Measurements from ENCODE around the gene MRPL40. TPM values are rescaled to one million over a fixed set of nuclear protein-coding genes. Genes with fewer than 3 reads are reported as not detected.
A peak's percentile ranks its signal among the peaks of the same experiment; 100 is the strongest.

Gene MRPL40
- total RNA-seq, result 32.2 and 34.8 TPM in 2 replicates

GRCh38 chr22:19432133-19432851, at the start of gene MRPL40:
MRPL40 (plus strand) TSS chr22:19432545; CDS start chr22:19432555, 10 bp downstream.
- peak; percentile 86 for DNase-seq (ENCODE audit: low spot score)
- Mint-ChIP-seq H3K9me3 (no peaks in the 10 kb centered on the region), H3K36me3 (ENCODE audit: low read depth) (peaks cover 54% of the 10 kb centered on the region), H3K4me1 (ENCODE audit: low read depth) (peaks cover 35% of the 10 kb centered on the region), H3K27me3 (ENCODE audit: low read depth) (no peaks in the 10 kb centered on the region), H3K4me3 (ENCODE audit: low read depth) (peak within 1 kb of the TSS; percentile 89), H3K27ac (peak within 1 kb of the TSS; percentile 92)
- intact Hi-C loops (cut with micrococcal nuclease), result loop anchor here (1.0 to 5.0 kb wide), 3 partner anchors 15 to 140 kb away; partner anchors contain the start of genes C22orf39, CDC45, CLTCL1 and UFD1

GRCh38 chr22:19383292-19383691, 49.1 kb upstream of the MRPL40 start:
- H3K9me3 Mint-ChIP-seq, result no peaks in the 10 kb centered on the region
- H3K4me3 Mint-ChIP-seq (ENCODE audit: low read depth), result no peak overlapping the region
- DNase-seq (ENCODE audit: low spot score), result no peak
- H3K36me3 Mint-ChIP-seq (ENCODE audit: low read depth), result peaks cover 60% of the 10 kb centered on the region
- intact Hi-C loops (cut with micrococcal nuclease), result no loop called here
- H3K4me1 Mint-ChIP-seq (ENCODE audit: low read depth), result no peaks in the 10 kb centered on the region
- H3K27me3 Mint-ChIP-seq (ENCODE audit: low read depth), result no peaks in the 10 kb centered on the region
- H3K27ac Mint-ChIP-seq, result no peak overlapping the region

GRCh38 chr22:19385221-19385906, 47.0 kb upstream of the MRPL40 start:
- DNase-seq (ENCODE audit: low spot score), result no peak
- intact Hi-C loops (cut with micrococcal nuclease), result no loop called here
- Mint-ChIP-seq H3K36me3 (ENCODE audit: low read depth) (peaks cover 73% of the 10 kb centered on the region), H3K27ac (no peak overlapping the region), H3K4me3 (ENCODE audit: low read depth) (no peak overlapping the region), H3K27me3 (ENCODE audit: low read depth) (no peaks in the 10 kb centered on the region), H3K4me1 (ENCODE audit: low read depth) (no peaks in the 10 kb centered on the region), H3K9me3 (no peaks in the 10 kb centered on the region)

DNA sequence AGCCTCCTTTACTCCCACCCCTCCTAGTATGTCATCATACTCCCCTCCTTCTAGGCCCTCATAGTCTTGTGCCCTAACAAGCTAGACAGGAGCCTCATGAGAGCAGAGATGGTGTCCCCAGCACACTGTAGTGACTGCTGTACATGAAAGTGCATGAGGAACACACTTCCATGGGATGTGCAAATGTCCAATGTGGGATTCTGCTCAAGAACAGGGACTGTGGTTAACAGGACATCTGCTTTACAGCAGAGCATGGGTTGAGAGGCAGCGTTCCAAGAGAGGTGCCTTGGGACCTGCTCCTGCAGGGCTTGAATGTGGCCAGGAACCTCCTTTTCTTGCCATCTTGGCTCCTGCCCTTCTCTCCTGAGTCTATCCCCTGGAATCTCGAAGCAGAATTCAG, 46.1 kb upstream of the MRPL40 start:
- Mint-ChIP-seq H3K9me3 (no peaks in the 10 kb centered on the region), H3K36me3 (ENCODE audit: low read depth) (peaks cover 75% of the 10 kb centered on the region)
- intact Hi-C loops (cut with micrococcal nuclease), result no loop called here

DNA sequence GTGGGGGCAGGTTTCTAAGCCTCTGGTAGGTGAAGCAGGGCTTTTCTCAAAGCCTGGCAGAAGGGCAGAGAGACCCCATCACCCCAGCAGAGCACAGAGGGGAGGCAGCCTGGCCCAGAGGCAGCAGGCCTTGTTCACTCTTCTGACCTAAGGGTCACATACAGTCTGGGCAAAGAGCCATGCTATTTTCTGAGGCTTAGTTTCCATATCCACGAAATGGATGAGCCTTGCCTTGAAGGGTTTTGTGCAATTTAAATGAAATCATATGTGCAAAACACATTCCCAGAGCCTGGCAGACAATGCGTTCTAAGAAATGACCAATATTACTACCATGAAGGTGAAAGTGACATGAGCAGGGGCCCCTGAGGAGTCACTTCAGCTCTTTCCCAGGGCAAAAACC, 45.3 kb upstream of the MRPL40 start:
- intact Hi-C loops (cut with micrococcal nuclease), result no loop called here
- Mint-ChIP-seq H3K4me1 (ENCODE audit: low read depth) (no peaks in the 10 kb centered on the region), H3K27ac (no peak overlapping the region), H3K4me3 (ENCODE audit: low read depth) (no peak overlapping the region), H3K9me3 (no peaks in the 10 kb centered on the region), H3K27me3 (ENCODE audit: low read depth) (no peaks in the 10 kb centered on the region), H3K36me3 (ENCODE audit: low read depth) (peaks cover 71% of the 10 kb centered on the region)
- DNase-seq (ENCODE audit: low spot score), result no peak

More for the DNA sequence above, 46.1 kb upstream of the MRPL40 start:
- no peak overlapping the region for H3K4me3 Mint-ChIP-seq (ENCODE audit: low read depth)
- no peaks in the 10 kb centered on the region for H3K4me1 Mint-ChIP-seq (ENCODE audit: low read depth)
- no peak overlapping the region for H3K27ac Mint-ChIP-seq
- DNase-seq (ENCODE audit: low spot score), result no peak
- no peaks in the 10 kb centered on the region for H3K27me3 Mint-ChIP-seq (ENCODE audit: low read depth)

DNA sequence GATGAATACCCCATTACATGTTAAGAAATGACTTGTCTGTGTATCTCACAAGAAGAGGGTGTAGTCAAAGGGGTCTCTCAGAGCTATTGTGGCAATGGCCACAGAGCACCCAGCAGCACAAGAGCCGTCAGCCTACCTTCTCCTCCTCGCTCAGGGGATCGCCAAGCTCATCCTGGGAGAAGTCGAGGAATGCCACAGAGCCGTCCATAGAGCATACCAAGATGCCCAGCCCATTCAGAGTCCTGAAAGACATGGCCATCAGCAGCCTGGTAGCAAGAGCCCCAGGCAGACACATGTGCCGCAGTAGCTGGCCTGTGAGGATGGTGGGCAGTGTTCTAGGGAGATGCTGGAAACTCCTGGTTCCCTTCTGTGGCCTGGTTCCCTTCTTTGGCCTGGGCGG, 44.8 kb upstream of the MRPL40 start:
- peaks cover 67% of the 10 kb centered on the region for H3K36me3 Mint-ChIP-seq (ENCODE audit: low read depth)
- no peaks in the 10 kb centered on the region for H3K9me3 Mint-ChIP-seq
- no peaks in the 10 kb centered on the region for H3K4me1 Mint-ChIP-seq (ENCODE audit: low read depth)
- intact Hi-C loops (cut with micrococcal nuclease), result no loop called here
- no peaks in the 10 kb centered on the region for H3K27me3 Mint-ChIP-seq (ENCODE audit: low read depth)
- no peak for DNase-seq (ENCODE audit: low spot score)
- H3K4me3 Mint-ChIP-seq (ENCODE audit: low read depth), result no peak overlapping the region
- no peak overlapping the region for H3K27ac Mint-ChIP-seq

DNA sequence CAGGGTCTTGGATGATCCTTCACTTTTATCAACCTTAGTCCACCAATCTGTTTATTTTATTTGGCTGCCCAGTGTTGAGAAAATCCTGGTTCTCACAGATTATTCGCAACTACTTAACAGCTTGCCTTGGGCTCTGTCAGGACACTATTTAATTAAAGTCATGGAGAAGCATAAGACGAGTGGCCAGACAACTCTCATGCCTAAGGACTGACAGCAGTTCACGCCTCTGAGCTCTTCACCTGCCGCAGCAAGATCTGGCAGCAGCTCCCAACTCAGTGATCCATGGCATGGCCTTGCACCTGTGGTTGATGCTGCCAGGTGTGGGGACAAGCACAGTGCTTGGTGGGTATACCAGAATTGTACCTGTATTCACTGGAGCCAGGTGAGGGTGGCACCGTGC, 38.6 kb upstream of the MRPL40 start:
- intact Hi-C loops (cut with micrococcal nuclease), result no loop called here
- H3K4me3 Mint-ChIP-seq (ENCODE audit: low read depth), result no peak overlapping the region
- no peak overlapping the region for H3K27ac Mint-ChIP-seq
- no peak for DNase-seq (ENCODE audit: low spot score)
- no peaks in the 10 kb centered on the region for H3K27me3 Mint-ChIP-seq (ENCODE audit: low read depth)
- H3K4me1 Mint-ChIP-seq (ENCODE audit: low read depth), result no peaks in the 10 kb centered on the region
- no peaks in the 10 kb centered on the region for H3K9me3 Mint-ChIP-seq
- H3K36me3 Mint-ChIP-seq (ENCODE audit: low read depth), result peaks cover 53% of the 10 kb centered on the region

DNA sequence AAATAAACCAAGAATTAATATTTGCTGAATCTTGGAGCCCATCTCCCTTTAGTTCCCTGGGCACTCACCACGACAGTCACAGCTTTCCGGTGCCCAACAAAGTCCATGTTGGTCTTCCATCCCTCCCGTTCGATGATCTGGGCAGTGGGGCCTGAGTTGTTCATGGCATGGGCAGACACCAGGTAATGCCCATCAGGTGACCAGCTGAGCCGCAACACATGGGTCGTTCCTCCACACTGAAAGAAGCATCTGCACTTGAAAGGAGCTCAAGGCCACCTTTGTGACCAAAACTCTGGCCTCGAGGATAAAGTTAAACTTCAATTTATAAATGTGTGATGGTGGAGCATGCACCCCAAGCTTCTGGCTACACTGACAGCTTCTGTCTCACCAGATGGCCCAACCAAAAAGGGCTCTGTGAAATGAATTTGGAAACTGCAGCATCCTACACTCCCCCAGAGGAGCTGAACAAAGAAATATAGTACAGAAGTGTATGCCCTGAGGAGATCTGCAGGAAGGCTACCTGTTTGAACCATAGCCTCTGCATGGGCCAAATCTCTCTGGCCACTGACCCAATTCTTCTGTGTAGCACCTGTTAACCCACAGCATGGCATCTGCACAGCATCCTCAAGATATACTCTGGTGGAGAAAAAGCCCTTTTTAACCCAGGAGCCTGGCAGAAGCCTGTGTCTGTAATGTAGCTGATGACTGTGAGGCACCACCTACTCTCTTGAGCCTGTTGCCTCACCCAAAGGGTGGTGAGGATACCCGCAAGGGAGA, 37.9 kb upstream of the MRPL40 start:
- no peak overlapping the region for H3K27ac Mint-ChIP-seq
- H3K4me3 Mint-ChIP-seq (ENCODE audit: low read depth), result no peak overlapping the region
- no peaks in the 10 kb centered on the region for H3K4me1 Mint-ChIP-seq (ENCODE audit: low read depth)
- peaks cover 51% of the 10 kb centered on the region for H3K36me3 Mint-ChIP-seq (ENCODE audit: low read depth)
- H3K9me3 Mint-ChIP-seq, result no peaks in the 10 kb centered on the region
- no peak for DNase-seq (ENCODE audit: low spot score)
- H3K27me3 Mint-ChIP-seq (ENCODE audit: low read depth), result no peaks in the 10 kb centered on the region
- intact Hi-C loops (cut with micrococcal nuclease), result no loop called here

GRCh38 chr22:19395276-19395675, 37.1 kb upstream of the MRPL40 start:
- Mint-ChIP-seq H3K36me3 (ENCODE audit: low read depth) (peaks cover 49% of the 10 kb centered on the region), H3K27ac (no peak overlapping the region)
- intact Hi-C loops (cut with micrococcal nuclease), result no loop called here

DNA sequence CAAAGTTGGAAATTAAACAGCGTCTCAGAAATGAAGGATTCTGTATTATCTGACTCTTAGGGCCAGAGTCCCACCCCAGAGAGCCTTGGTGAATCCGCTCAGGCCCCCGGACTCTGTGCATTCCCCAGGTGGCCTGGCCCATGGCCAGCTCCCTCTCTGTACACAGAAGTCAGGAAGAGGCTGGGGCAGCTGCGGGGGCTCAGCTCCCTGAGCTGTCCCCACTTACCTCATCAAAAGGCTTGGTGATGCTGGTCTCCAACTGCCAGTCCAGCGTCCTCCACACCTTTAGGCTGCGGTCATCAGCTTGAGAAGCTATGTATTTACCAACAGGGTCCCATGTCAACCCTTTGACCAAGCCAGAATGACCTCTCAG, 35.8 kb upstream of the MRPL40 start:
- intact Hi-C loops (cut with micrococcal nuclease), result no loop called here
- no peaks in the 10 kb centered on the region for H3K9me3 Mint-ChIP-seq
- H3K27ac Mint-ChIP-seq, result no peak overlapping the region
- H3K27me3 Mint-ChIP-seq (ENCODE audit: low read depth), result no peaks in the 10 kb centered on the region
- no peaks in the 10 kb centered on the region for H3K4me1 Mint-ChIP-seq (ENCODE audit: low read depth)
- H3K4me3 Mint-ChIP-seq (ENCODE audit: low read depth), result no peak overlapping the region
- DNase-seq (ENCODE audit: low spot score), result no peak
- peaks cover 56% of the 10 kb centered on the region for H3K36me3 Mint-ChIP-seq (ENCODE audit: low read depth)

More at GRCh38 chr22:19395276-19395675, 37.1 kb upstream of the MRPL40 start:
- no peaks in the 10 kb centered on the region for H3K27me3 Mint-ChIP-seq (ENCODE audit: low read depth)
- no peaks in the 10 kb centered on the region for H3K4me1 Mint-ChIP-seq (ENCODE audit: low read depth)
- DNase-seq (ENCODE audit: low spot score), result no peak
- no peaks in the 10 kb centered on the region for H3K9me3 Mint-ChIP-seq
- no peak overlapping the region for H3K4me3 Mint-ChIP-seq (ENCODE audit: low read depth)

- Mint-ChIP-seq H3K27me3 (ENCODE audit: low read depth) (no peaks in the 10 kb centered on the region), H3K9me3 (no peaks in the 10 kb centered on the region), H3K27ac (no peak overlapping the region), H3K4me3 (ENCODE audit: low read depth) (no peak overlapping the region), H3K4me1 (ENCODE audit: low read depth) (no peaks in the 10 kb centered on the region), H3K36me3 (ENCODE audit: low read depth) (peaks cover 58% of the 10 kb centered on the region)
- intact Hi-C loops (cut with micrococcal nuclease), result no loop called here
- no peak for DNase-seq (ENCODE audit: low spot score)
These were observed 35.2 kb upstream of the MRPL40 start for GRCh38 chr22:19396934-19397733.

DNA sequence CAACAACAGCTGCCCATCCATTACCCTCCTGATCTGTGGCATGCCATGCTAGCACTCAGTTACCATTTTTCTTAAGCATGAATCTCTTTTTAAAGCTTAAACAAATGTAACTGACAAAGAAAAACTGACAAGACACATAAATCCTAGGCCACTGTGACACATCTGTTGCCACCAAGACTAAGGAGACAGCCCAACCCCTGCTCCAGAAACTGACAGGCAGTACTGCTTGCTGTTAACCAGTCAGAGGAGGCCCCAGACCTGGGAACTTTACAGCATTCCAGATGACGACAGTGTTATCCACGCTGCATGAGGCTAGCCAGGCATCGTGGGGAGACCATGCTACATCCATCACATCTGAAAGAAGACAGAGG, 34.6 kb upstream of the MRPL40 start:
- DNase-seq (ENCODE audit: low spot score), result no peak
- H3K27me3 Mint-ChIP-seq (ENCODE audit: low read depth), result no peaks in the 10 kb centered on the region
- no peak overlapping the region for H3K27ac Mint-ChIP-seq
- H3K36me3 Mint-ChIP-seq (ENCODE audit: low read depth), result peaks cover 61% of the 10 kb centered on the region
- H3K9me3 Mint-ChIP-seq, result no peaks in the 10 kb centered on the region
- intact Hi-C loops (cut with micrococcal nuclease), result no loop called here
- H3K4me3 Mint-ChIP-seq (ENCODE audit: low read depth), result no peak overlapping the region
- no peaks in the 10 kb centered on the region for H3K4me1 Mint-ChIP-seq (ENCODE audit: low read depth)
